Measurements from ENCODE around the gene NOP58.
"Not testable (repeated sequence)": the region's sequence is repeated elsewhere in the genome, so short reads cannot be mapped to it uniquely, and the experiment has no call there.

Gene NOP58, protein sequence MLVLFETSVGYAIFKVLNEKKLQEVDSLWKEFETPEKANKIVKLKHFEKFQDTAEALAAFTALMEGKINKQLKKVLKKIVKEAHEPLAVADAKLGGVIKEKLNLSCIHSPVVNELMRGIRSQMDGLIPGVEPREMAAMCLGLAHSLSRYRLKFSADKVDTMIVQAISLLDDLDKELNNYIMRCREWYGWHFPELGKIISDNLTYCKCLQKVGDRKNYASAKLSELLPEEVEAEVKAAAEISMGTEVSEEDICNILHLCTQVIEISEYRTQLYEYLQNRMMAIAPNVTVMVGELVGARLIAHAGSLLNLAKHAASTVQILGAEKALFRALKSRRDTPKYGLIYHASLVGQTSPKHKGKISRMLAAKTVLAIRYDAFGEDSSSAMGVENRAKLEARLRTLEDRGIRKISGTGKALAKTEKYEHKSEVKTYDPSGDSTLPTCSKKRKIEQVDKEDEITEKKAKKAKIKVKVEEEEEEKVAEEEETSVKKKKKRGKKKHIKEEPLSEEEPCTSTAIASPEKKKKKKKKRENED

DNA sequence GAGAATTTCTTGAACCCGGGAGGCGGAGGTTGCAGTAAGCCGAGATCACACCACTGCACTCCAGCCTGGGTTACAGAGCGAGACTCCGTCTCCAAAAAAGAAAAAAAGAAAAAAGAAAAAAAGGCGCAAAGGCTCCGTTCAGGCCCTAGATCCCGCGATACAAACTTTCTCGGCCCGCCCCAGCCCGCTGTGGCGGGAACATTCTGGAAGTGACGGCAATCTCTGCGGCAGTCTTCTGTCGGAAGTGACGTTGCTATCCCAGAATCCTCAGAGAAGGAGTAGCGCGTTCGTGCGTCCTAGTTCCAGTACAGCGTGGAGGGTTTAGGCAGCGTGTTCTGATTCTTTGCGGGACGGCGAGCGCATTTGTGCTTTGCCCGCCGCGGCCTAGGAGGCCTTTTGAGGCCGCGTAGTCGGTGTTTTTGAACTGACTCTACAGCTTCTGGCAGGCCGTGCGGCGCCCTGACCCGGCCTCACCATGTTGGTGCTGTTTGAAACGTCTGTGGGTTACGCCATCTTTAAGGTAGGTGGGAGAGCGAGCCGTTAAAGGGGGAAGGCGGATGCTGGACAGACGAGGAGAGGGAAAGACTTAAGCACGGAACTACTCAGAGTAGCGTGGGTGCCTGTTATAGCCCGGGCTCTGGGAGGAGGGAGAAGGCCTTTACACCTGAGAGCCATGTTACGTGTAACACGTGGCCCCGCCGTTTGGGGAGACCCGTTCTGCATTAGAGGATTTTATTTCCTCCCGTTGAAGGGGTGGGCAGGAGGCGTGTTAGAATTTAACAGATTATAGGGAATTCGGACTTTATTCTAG lies at the start of gene NOP58:
Gene NOP58 (plus strand): TSS at position 297 of the 811 bp plus-strand sequence. CDS start 179 bp downstream, at position 476.
- peak; percentile 94 for DNase-seq (ENCODE audit: insufficient read length, low spot score)
- FAIRE-seq, result peak; percentile 88

DNA sequence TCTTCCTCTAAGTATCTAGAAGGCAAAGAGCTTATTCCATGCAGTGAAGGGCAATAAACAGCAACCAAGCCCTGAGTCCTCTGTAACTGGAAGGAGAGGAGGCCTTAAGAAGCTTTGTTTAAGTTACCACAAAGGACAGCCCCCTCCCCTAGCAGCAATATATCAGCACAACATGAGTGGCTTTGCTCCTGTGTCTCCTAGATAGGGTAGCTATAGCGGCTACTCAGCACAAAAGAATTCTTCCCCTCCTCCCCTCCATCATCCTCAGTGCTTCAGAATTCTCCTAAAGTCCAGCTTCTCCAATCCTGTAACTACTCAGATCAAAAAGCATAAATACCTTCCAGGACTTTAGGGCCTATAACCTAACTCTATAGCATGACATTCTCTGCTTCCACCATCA lies 43.7 kb upstream of the NOP58 start:
- FAIRE-seq, result peak; percentile 20
- DNase-seq (ENCODE audit: insufficient read length, low spot score), result peak; percentile 31

DNA sequence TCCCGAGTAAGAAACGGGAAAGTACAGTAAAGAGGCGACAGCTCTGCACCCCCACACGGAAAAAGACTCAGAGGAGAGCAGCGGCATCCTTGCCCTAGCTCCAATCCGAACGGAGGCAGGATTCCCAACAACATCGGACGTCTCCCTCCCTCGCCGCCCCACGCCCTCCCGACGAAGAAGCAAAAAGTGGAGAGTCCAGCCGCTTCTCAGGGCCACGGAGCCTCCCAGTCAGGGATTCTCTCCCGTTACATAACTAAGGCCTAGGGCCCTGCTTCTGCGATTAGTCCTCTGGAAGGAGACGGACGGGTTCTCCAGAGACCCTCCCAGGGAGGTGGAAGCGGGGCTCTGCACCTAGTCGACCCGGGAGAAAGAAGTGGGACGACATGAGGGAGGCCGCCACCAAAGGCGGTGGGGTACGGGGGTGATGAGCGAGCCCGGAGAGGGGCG lies 27.8 kb upstream of the NOP58 start:
- DNase-seq (ENCODE audit: insufficient read length, low spot score) (peak; percentile 46), FAIRE-seq (no peak)

DNA sequence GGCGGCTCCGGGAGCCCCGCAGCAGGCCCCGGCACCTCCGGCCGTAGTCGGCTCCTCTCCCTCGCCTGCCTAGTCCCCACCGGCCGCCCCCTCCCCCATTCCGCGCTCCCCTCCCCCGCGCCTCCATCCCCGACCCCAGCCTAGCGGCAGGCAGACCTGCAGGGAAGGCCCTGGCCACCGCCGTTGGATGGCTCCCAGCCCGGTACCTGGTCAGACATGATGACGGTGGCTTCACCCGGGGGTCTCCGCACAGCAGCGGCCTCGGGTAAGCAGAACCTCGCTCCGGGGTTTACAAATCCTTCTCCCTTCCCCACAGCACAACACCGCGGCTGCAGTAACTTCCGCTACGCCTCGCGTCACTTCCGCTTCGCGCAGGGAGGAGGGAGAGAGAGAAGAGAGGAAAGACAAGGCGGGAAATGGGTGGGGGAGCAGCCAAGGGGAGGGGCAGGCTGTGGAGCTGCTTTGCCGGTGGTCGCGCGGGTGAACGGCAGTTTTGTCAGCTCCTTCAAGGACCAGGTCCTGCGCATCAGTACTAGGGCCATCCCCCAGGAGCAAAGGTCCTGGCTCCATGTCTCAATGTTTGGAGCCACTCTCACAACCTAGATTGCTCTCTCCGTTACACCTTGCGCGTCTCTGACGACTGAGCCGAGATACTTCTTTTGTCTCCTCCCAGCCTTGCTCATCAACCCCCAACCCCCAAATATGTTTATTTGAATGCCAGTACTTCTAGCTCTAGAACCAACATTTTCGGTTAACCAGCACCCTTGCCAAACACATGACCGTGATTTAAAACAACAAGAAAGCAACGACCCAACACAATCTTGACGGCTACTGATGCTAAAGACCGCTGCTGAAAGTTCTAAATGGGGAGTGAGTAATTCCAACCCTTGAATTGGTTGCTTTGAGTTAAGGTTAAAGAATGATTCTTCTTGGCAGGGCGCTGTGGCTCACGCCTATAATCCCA lies 27.0 kb upstream of the NOP58 start, which contains the start of gene SUMO1:
Gene SUMO1 (minus strand): TSS at position 364 of the 964 bp plus-strand sequence. CDS start 146 bp downstream, at position 218.
- DNase-seq (ENCODE audit: insufficient read length, low spot score) (peak; percentile 88), FAIRE-seq (peak; percentile 95)

DNA sequence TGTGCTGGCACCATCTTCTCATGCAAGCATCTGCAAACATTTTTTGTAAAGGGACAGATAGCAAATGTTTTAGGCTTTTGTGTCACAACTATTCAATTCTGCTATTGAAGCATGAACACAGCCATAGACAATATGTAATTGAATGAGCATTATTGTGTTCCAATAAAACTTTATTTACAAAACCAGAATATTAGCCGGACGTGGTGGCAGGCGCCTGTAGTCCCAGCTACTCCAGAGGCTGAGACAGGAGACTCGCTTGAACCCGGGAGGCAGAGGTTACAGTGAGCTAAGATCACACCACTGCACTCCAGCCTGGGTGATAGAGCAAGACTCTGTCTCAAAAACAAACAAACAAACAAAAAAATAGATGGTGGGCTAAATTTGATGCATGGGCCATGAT lies 17.9 kb upstream of the NOP58 start:
- not testable (repeated sequence) for DNase-seq (ENCODE audit: insufficient read length, low spot score); FAIRE-seq

DNA sequence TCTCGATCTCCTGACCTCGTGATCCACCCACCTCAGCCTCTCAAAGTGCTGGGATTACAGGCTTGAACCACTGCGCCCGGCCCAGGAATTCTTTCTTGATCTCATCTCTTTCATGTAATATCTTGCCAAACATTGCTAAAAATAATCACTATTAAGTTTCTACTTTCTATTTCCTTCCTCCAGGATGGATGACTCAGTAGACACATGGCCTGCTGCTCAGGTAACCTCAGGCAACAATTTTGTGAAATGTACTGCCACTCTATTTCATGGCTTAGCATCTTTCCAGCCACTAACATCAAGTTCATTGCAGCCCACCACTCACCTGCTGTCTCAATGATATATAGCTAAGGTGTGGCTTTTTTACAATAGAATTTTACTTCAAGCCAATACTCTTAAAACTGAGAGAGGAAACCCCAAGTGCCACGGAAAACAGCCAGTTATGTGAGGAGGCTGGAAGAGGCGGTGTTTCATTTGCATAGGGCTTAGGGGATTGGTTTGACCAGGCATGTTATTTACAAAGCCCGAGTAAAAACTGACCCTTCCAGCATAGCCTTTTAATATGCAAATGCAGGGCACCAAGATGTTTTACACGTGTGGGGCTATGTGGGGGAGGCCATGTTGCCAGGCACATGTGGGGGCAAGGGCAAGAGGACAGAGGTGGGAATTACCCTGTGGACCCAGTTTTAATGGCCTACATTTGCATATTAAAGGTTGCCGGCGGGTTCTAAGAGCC lies 15.9 kb upstream of the NOP58 start:
- DNase-seq (ENCODE audit: insufficient read length, low spot score) (no peak), FAIRE-seq (no peak)

DNA sequence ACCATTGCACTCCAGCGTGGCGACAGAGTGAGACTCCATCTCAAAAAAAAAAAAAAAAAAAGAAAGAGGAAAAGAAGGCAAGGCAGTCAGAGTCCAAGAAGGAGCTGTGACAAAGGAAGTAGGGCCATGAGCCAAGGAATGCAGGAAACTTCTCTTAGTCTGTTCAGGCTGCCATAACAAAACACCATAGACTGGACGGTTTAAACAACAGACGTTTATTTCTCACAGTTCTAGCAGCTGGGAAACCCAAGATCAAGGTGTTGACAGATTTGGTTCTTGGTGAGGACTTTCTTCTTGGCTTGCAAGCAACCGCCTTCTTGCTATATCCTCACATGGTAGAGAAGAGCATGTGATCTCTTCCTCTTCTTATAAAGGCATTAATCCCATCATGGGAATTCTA lies 14.1 kb upstream of the NOP58 start:
- no peak for DNase-seq (ENCODE audit: insufficient read length, low spot score)
- no peak for FAIRE-seq

DNA sequence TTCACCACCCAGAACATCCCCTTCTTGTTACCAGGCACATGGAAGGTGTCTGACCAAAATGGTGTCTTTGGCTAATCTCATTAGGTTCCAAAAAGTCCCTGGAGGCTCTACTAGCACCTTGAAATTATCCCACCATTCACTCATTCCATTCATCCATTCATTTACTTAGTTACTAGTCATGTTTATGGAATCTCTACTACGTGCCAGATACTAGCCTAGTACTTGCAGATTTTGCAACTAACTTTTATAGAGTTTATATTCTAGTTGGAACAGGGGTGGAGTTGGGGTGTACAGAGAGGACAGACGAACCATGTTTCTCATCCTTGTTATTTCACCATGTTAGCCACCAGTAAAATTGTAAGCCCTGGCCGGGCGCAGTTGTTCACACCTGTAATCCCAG lies 4.0 kb upstream of the NOP58 start:
- no peak for FAIRE-seq
- no peak for DNase-seq (ENCODE audit: insufficient read length, low spot score)

DNA sequence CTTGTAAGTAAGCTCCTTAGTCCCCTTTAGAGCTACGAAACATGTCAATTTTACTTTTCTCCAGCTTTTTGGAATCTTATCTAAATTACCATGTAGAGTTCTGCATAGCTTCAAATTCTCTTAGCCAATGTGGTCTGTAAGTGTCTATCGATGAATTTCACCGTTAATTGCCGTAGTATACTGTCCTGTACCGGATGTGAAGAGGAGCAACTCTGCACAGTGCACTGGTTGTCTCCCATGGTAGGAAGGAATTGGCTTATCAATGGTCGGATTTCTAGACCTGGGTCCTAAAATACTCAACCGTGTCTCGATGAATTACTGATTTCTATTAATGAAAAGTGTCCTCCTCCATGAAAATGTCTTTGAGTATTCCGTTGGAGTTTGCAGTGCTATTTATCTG lies 1.9 kb downstream of the NOP58 start:
- DNase-seq (ENCODE audit: insufficient read length, low spot score) (no peak), FAIRE-seq (no peak)

DNA sequence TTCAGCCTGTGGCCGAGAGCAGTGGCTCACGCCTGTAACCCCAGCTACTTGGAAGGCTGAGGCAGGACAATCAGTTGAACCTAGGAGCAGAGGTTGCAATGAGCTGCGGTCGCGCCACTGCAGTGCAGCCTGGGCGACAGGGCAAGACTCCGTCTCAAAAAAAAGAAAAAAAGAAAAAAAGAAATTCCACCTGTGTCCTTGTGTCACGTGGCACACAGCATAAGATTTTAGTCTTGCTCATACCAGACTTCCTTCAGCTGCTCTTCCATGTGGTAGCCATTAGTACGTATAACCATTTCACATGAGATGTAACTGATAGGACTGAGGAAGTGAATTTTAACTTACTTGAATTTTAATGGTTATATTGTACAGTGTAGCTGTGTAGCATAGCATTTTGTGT lies 4.0 kb downstream of the NOP58 start:
- DNase-seq (ENCODE audit: insufficient read length, low spot score) (no peak), FAIRE-seq (no peak)

DNA sequence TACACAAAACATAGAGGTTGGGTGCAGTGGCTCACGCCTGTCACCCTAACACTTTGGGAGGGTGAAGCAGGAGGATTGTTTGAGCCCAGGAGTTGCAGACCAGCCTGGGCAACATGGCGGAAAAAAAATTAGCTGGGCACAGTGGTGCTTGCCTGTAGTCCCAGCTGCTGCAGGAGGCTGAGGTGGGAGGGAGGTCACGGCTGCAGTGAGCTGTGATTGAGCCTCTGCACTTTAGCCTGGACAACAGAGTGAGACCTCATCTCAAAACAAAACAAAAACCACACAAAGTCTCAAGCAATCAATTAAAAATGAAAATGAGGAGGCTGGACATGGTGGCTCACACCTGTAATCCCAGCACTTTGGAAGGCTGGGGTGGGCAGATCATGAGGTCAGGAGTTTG lies 4.9 kb downstream of the NOP58 start:
- no peak for FAIRE-seq
- DNase-seq (ENCODE audit: insufficient read length, low spot score), result no peak

DNA sequence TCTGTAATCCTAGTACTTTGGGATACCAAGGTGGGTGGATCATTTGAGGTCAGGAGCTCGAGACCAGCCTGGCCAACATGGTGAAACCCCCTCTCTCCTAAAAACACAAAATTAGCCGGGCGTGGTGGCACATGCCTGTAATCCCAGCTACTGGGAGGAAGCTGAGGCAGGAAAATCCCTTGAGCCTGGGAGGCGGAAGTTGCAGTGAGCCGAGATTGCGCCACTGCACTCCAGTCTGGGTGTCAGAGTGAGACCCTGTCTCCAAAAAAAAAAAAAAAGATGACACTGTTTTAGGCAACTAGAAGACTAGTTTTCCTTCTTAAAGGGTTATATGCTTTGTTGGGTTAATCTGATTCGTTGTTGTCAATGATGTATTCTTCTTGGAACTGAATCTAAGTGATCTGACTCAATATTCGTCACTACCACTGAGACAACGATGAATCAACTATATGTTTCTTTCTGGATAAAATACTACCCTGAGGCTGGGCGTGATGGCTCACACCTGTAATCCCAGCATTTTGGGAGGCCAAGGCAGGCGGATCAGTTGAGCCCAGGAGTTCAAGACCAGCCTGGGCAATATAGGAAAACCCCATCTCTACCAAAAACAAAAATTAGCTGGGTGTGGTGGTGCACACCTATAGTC lies 10.6 kb downstream of the NOP58 start:
- DNase-seq (ENCODE audit: insufficient read length, low spot score); FAIRE-seq: not testable (repeated sequence)

DNA sequence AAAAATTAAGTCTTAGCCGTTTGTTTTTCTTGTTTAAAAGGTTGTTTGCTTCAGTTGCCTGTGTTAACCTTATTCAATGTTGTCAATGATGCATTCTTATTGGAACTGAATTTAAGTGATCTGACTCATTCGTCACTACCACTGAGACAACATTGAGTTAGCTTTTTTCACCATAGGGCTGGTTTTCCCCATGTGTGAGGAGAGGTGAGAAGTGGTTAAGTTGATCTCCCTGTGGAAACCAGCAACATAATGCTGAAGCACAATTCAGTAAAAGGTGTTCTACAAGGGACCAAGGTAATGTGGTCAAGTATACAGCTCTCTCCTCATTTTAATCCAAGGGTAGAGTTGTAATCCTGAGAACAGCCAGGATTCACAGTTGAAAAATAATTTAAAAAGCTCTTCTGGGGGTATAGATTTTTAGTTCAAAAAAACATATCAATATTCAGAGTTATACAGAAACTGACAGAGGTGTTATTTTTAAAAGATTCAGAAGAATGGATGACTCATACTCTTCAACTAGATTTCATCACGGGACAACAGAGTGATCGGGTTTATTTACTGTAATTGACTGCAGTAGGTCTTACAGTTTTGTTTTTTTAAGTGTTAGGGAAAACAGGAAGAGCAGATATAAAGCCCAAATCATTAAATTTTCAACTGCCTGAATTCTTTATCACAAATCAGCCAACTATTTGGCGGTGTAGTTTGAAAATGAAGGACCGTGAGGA lies 12.6 kb downstream of the NOP58 start:
- DNase-seq (ENCODE audit: insufficient read length, low spot score), result no peak
- FAIRE-seq, result no peak

DNA sequence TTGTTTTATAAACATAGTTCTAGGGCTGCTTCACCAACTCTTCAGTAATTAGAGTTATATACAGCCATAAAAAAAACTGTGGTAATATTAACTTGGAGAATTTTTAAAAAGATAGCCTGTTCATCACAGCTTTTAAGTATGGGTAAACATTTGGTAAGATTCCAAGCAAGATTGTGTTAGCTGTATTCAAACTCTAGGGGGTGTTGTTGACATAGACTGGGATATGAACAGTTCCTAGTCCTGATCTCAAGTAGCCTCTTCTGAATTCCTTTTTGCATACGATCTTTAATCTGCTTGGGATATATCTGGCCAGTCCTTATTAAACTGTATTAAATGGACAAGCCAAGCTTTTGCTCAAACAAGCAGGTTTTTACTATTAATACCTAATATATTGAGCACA lies 13.4 kb downstream of the NOP58 start:
- DNase-seq (ENCODE audit: insufficient read length, low spot score) (peak; percentile 61), FAIRE-seq (no peak)

DNA sequence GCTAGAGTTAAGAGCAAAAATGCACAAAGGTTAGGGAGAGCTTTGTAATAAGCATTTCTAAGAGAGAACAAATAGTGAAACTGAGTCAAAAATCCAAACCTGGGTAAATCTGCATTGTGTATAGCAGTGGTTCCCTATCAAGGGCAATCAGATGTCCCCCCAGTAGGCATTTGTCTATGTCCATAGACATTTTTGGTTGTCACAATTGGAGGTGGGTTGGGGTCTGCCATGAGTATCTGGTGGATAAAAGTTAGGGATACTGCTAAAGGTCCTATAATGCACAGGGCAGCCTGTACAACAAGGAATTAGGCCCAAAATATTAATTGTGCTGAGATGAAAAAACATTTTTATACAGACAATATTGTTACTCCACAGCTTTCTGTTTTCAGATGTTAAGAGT lies 21.0 kb downstream of the NOP58 start:
- DNase-seq (ENCODE audit: insufficient read length, low spot score) (no peak), FAIRE-seq (no peak)

DNA sequence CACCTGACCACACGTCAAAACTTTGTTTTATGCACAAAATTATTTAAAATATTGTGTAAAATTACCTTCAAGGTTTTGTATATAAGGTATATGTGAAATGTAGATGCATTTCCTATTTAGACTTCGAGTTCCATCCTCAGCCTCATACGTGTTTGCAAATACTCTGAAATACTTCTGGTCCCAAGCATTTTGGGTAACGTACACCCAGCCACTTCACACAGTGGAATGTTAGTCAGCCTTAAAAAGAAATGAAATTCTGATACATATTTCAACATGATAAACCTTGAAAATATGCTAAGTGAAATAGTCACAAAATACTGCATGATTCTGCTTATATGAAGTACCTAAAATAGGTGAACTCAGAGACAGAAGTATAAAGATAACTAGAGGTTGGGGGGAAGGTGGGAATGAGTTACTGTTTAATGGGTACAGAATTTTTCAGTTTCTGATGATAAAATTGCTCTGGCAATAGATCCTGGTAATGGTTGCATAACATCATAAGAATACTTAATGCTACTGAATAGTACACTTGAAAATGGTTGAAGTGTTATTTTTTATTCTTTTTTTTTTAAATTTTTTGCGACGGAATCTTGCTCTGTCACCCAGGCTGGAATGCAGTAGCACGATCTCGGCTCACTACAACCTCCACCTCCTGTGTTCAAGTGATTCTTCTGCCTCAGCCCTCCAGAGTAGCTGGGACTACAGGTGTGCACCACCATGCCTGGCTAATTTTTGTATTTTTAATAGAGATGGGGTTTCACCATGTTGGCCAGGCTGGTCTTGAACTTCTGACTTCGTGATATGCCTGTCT lies 24.0 kb downstream of the NOP58 start:
- FAIRE-seq (no peak), DNase-seq (ENCODE audit: insufficient read length, low spot score) (no peak)

DNA sequence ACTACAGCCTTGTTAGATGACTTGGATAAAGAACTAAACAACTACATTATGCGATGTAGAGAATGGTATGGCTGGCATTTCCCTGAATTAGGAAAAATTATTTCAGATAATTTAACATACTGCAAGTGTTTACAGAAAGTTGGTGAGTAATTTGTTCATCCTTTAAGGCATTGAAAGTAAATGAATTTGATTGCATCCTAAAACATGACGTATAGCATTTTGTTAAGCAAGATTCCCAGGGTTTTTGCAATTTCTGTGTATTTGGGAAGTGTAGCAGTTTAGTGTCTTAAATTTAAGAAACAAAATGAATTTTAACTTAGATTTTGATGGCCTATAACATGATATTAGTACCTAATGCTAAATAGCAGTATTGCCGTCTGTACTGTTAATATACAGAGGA lies 24.8 kb downstream of the NOP58 start:
- FAIRE-seq (no peak), DNase-seq (ENCODE audit: insufficient read length, low spot score) (no peak)

DNA sequence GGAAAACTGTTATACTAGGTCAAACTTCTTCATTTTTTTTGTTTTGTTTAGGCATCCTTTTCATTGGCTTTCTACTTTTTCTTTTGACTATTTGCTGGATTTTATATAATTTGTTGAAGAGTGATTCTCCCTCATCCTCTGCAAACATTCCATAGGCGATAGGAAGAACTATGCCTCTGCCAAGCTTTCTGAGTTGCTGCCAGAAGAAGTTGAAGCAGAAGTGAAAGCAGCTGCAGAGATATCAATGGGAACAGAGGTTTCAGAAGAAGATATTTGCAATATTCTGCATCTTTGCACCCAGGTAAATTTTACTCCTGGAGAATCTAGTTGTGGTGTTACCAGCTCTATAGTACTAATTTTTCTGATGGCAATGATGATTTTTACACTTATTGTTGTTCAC lies 25.4 kb downstream of the NOP58 start:
- DNase-seq (ENCODE audit: insufficient read length, low spot score), result no peak
- no peak for FAIRE-seq

Measured in HTR-8/SVneo (cell line).